Measurements from ENCODE around the gene DGAT2. TPM values are rescaled to one million over a fixed set of nuclear protein-coding genes. Genes with fewer than 3 reads are reported as not detected.

Gene DGAT2
- total RNA-seq, 1 experiment from 2014 or later, result 1.6 TPM

- H3K4me1 Mint-ChIP-seq, result peaks cover 9% of the 10 kb centered on the region
- no peak for TF ChIP-seq NR2C2 (CRISPR knock-in tag; IDR thresholded peaks at IDR 0.05)
- TF ChIP-seq, protein P1, sequence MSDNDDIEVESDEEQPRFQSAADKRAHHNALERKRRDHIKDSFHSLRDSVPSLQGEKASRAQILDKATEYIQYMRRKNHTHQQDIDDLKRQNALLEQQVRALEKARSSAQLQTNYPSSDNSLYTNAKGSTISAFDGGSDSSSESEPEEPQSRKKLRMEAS (CRISPR knock-in tag; IDR thresholded peaks at IDR 0.05), result no peak
- TF ChIP-seq, protein P2, sequence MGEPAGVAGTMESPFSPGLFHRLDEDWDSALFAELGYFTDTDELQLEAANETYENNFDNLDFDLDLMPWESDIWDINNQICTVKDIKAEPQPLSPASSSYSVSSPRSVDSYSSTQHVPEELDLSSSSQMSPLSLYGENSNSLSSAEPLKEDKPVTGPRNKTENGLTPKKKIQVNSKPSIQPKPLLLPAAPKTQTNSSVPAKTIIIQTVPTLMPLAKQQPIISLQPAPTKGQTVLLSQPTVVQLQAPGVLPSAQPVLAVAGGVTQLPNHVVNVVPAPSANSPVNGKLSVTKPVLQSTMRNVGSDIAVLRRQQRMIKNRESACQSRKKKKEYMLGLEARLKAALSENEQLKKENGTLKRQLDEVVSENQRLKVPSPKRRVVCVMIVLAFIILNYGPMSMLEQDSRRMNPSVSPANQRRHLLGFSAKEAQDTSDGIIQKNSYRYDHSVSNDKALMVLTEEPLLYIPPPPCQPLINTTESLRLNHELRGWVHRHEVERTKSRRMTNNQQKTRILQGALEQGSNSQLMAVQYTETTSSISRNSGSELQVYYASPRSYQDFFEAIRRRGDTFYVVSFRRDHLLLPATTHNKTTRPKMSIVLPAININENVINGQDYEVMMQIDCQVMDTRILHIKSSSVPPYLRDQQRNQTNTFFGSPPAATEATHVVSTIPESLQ (CRISPR knock-in tag; IDR thresholded peaks at IDR 0.05), result no peak
- no peak for TF ChIP-seq RORB (CRISPR knock-in tag; IDR thresholded peaks at IDR 0.05)
- no peak for TF ChIP-seq ZNF396 (CRISPR knock-in tag; IDR thresholded peaks at IDR 0.05; ENCODE audit: borderline replicate concordance)
- H3K4me3 Mint-ChIP-seq, result no peak overlapping the region
- CTCF ChIA-PET, result no interaction called here
- H3K27me3 Mint-ChIP-seq (ENCODE audit: low read depth), result no peaks in the 10 kb centered on the region
- no peak for ATAC-seq
- POLR2A ChIA-PET, result no interaction called here
- DNase-seq (ENCODE audit: low spot score), result no peak
- no peaks in the 10 kb centered on the region for H3K36me3 Mint-ChIP-seq
- peaks cover 7% of the 10 kb centered on the region for H3K9me3 Mint-ChIP-seq
- H3K27ac Mint-ChIP-seq, result no peak overlapping the region
These were observed 73.2 kb downstream of the DGAT2 start for GRCh38 chr11:75841739-75842138.

DNA sequence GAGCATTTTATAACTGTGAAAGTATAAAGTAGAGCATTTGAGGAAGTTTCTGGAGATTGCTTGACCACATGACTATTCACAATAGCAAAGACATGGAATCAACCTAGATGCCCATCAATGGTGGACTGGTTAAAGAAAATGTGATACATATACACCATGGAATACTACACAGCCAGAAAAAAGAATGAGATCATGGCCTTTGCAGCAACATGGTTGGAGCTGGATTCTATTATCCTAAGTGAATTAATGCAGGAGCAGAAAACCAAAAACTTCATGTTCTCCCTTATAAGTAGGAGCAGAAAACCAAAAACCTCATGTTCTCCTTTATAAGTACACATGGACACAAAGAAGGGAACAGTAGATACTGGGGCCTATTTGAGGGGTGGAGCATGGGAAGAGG lies 76.7 kb downstream of the DGAT2 start:
- no peak for ATAC-seq
- DNase-seq (ENCODE audit: low spot score), result no peak
- no peak overlapping the region for H3K4me3 Mint-ChIP-seq
- peaks cover 6% of the 10 kb centered on the region for H3K4me1 Mint-ChIP-seq
- no peak overlapping the region for H3K27ac Mint-ChIP-seq
- ChIA-PET CTCF (no interaction called here), POLR2A (no interaction called here)
- H3K27me3 Mint-ChIP-seq (ENCODE audit: low read depth), result no peaks in the 10 kb centered on the region
- TF ChIP-seq ZBTB21 (CRISPR knock-in tag; IDR thresholded peaks at IDR 0.05; ENCODE audit: borderline replicate concordance) (no peak), SOX15 (CRISPR knock-in tag; IDR thresholded peaks at IDR 0.05) (no peak), FOXJ3 (CRISPR knock-in tag; IDR thresholded peaks at IDR 0.05; ENCODE audit: borderline replicate concordance) (no peak), CREB1 (CRISPR knock-in tag; IDR thresholded peaks at IDR 0.05) (no peak), KAT7 (CRISPR knock-in tag; IDR thresholded peaks at IDR 0.05; ENCODE audit: borderline replicate concordance) (no peak), MYBL2 (CRISPR knock-in tag; IDR thresholded peaks at IDR 0.05) (no peak), RORB (CRISPR knock-in tag; IDR thresholded peaks at IDR 0.05) (no peak)
- TF ChIP-seq, protein P3, sequence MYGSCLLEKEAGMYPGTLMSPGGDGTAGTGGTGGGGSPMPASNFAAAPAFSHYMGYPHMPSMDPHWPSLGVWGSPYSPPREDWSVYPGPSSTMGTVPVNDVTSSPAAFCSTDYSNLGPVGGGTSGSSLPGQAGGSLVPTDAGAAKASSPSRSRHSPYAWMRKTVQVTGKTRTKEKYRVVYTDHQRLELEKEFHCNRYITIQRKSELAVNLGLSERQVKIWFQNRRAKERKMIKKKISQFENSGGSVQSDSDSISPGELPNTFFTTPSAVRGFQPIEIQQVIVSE (CRISPR knock-in tag; IDR thresholded peaks at IDR 0.05; ENCODE audit: borderline replicate concordance), result no peak
- TF ChIP-seq, protein P4, sequence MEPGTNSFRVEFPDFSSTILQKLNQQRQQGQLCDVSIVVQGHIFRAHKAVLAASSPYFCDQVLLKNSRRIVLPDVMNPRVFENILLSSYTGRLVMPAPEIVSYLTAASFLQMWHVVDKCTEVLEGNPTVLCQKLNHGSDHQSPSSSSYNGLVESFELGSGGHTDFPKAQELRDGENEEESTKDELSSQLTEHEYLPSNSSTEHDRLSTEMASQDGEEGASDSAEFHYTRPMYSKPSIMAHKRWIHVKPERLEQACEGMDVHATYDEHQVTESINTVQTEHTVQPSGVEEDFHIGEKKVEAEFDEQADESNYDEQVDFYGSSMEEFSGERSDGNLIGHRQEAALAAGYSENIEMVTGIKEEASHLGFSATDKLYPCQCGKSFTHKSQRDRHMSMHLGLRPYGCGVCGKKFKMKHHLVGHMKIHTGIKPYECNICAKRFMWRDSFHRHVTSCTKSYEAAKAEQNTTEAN (CRISPR knock-in tag; IDR thresholded peaks at IDR 0.05), result no peak
- TF ChIP-seq, protein P5, sequence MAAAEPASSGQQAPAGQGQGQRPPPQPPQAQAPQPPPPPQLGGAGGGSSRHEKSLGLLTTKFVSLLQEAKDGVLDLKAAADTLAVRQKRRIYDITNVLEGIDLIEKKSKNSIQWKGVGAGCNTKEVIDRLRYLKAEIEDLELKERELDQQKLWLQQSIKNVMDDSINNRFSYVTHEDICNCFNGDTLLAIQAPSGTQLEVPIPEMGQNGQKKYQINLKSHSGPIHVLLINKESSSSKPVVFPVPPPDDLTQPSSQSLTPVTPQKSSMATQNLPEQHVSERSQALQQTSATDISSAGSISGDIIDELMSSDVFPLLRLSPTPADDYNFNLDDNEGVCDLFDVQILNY (CRISPR knock-in tag; IDR thresholded peaks at IDR 0.05), result no peak
- TF ChIP-seq, protein P6, sequence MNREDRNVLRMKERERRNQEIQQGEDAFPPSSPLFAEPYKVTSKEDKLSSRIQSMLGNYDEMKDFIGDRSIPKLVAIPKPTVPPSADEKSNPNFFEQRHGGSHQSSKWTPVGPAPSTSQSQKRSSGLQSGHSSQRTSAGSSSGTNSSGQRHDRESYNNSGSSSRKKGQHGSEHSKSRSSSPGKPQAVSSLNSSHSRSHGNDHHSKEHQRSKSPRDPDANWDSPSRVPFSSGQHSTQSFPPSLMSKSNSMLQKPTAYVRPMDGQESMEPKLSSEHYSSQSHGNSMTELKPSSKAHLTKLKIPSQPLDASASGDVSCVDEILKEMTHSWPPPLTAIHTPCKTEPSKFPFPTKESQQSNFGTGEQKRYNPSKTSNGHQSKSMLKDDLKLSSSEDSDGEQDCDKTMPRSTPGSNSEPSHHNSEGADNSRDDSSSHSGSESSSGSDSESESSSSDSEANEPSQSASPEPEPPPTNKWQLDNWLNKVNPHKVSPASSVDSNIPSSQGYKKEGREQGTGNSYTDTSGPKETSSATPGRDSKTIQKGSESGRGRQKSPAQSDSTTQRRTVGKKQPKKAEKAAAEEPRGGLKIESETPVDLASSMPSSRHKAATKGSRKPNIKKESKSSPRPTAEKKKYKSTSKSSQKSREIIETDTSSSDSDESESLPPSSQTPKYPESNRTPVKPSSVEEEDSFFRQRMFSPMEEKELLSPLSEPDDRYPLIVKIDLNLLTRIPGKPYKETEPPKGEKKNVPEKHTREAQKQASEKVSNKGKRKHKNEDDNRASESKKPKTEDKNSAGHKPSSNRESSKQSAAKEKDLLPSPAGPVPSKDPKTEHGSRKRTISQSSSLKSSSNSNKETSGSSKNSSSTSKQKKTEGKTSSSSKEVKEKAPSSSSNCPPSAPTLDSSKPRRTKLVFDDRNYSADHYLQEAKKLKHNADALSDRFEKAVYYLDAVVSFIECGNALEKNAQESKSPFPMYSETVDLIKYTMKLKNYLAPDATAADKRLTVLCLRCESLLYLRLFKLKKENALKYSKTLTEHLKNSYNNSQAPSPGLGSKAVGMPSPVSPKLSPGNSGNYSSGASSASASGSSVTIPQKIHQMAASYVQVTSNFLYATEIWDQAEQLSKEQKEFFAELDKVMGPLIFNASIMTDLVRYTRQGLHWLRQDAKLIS (CRISPR knock-in tag; IDR thresholded peaks at IDR 0.05; ENCODE audit: borderline replicate concordance), result no peak
- H3K36me3 Mint-ChIP-seq, result no peaks in the 10 kb centered on the region
- H3K9me3 Mint-ChIP-seq, result peaks cover 13% of the 10 kb centered on the region

All from WTC11 (cell line).